Hepatocyte (in vitro differentiated cells): ENCODE data around the gene USP2. TPM values are rescaled to one million over a fixed set of nuclear protein-coding genes. Genes with fewer than 3 reads are reported as not detected.

Experiments
- DNase-seq: peaks from one replicate; pipeline ENCODE4 v3.0.0-alpha.2; 2016; ENCODE audit warnings: low spot score
- H2AFZ ChIP-seq: fragments of 200-600 bp; sonication (generic); 2 replicates; pipeline ENCODE4 v1.6.0; 2016; ENCODE audit warnings: antibody characterized with exemption, mild to moderate bottlenecking
- H3K27ac ChIP-seq: fragments of 200-600 bp; sonication (generic); 2 replicates; pipeline ENCODE4 v1.5.1; 2016; ENCODE audit warnings: mild to moderate bottlenecking
- H3K27me3 ChIP-seq: fragments of 200-600 bp; sonication (generic); 2 replicates; pipeline ENCODE4 v1.6.1; 2016
- H3K36me3 ChIP-seq: fragments of 200-600 bp; sonication (generic); replicated peaks from 2 replicates; pipeline ENCODE4 v1.5.1; 2016; ENCODE audit warnings: low read depth; ENCODE audit not compliant: insufficient read depth
- H3K4me1 ChIP-seq: fragments of 200-600 bp; sonication (generic); 2 replicates; pipeline ENCODE4 v1.5.1; 2016; ENCODE audit warnings: mild to moderate bottlenecking, moderate library complexity; ENCODE audit not compliant: insufficient read depth
- H3K4me2 ChIP-seq: fragments of 200-600 bp; sonication (generic); 2 replicates; pipeline ENCODE4 v1.6.0; 2016
- H3K4me3 ChIP-seq: fragments of 200-600 bp; sonication (generic); 2 replicates; pipeline ENCODE4 v1.5.1; 2016; ENCODE audit warnings: mild to moderate bottlenecking
- H3K79me2 ChIP-seq: fragments of 200-600 bp; sonication (generic); 2 replicates; pipeline ENCODE4 v1.6.0; 2017; ENCODE audit warnings: mild to moderate bottlenecking
- H3K9me2 ChIP-seq: fragments of 200-600 bp; sonication (generic); replicated peaks from 2 replicates; pipeline ENCODE4 v1.6.0; 2017; ENCODE audit warnings: mild to moderate bottlenecking; ENCODE audit not compliant: insufficient read depth
- H3K9me3 ChIP-seq: fragments of 200-600 bp; sonication (generic); 2 replicates; pipeline ENCODE4 v1.5.1; 2016; ENCODE audit warnings: low read depth, mild to moderate bottlenecking
- H4K20me1 ChIP-seq: fragments of 200-600 bp; sonication (generic); 2 replicates; pipeline ENCODE4 v1.6.0; 2016; ENCODE audit warnings: mild to moderate bottlenecking; ENCODE audit not compliant: insufficient read depth, poor library complexity, severe bottlenecking
- CTCF ChIP-seq: fragments of 200-600 bp; sonication (generic); IDR thresholded peaks from 2 replicates; pipeline ENCODE4 v1.5.1; 2016; ENCODE audit warnings: antibody characterized with exemption, mild to moderate bottlenecking; ENCODE audit not compliant: poor library complexity
- EZH2 ChIP-seq: fragments of 200-600 bp; sonication (generic); IDR thresholded peaks from 2 replicates; pipeline ENCODE4 v1.6.1; 2016; ENCODE audit warnings: antibody characterized with exemption, mild to moderate bottlenecking, borderline replicate concordance
- EZH2phosphoT487 ChIP-seq: fragments of 200-600 bp; sonication (generic); IDR thresholded peaks from one replicate; pipeline ENCODE4 v1.6.1; 2018; ENCODE audit warnings: antibody characterized with exemption, mild to moderate bottlenecking, low read depth, moderate library complexity; ENCODE audit not compliant: unreplicated experiment, severe bottlenecking
- WGBS: methylation state at CpG from one replicate; pipeline ENCODE4 v1.1.6; 2016; ENCODE audit warnings: low lambda C conversion rate; ENCODE audit errors: missing lambda C conversion rate; 5-methylcytosine and 5-hydroxymethylcytosine counted together
- polyA plus RNA-seq: library from polyadenylated mRNA; unstranded; fragments of >200 nt; fragmentation: Nextera tagmentation; extraction: Ambion mirVana; gene quantifications from 2 replicates; pipeline ENCODE4 v1.2.1, GENCODE V29; 2016
- total RNA-seq: library from RNA; depleted of rRNA; stranded (reverse); fragments of >200 nt; gene quantifications from 2 replicates; pipeline ENCODE4 v1.2.3, GENCODE V29; 2014

Gene USP2
- total and polyA plus RNA-seq, 2 experiments from 2014 or later, result 7.3 to 23.5 TPM

- H4K20me1 ChIP-seq, result no peaks in the 10 kb centered on the region
- H2AFZ ChIP-seq, result no peak overlapping the region
- H3K79me2 ChIP-seq, result no peaks in the 10 kb centered on the region
- DNase-seq, result no peak
- peaks cover 20% of the 10 kb centered on the region for H3K4me1 ChIP-seq
- WGBS, result 67% methylated on average over 6 of the region's 6 CpGs
- H3K4me2 ChIP-seq, result no peak overlapping the region
- no peaks in the 10 kb centered on the region for H3K9me2 ChIP-seq
- no peaks in the 10 kb centered on the region for H3K9me3 ChIP-seq
- no peaks in the 10 kb centered on the region for H3K27me3 ChIP-seq
- no peak overlapping the region for H3K27ac ChIP-seq
- no peaks in the 10 kb centered on the region for H3K36me3 ChIP-seq
- H3K4me3 ChIP-seq, result no peak overlapping the region
- no peak for TF ChIP-seq CTCF
- no peak for TF ChIP-seq EZH2
- TF ChIP-seq EZH2phosphoT487, result no peak
These were observed 3.4 kb downstream of the USP2 start for GRCh38 chr11:119377961-119378667.

- no peak overlapping the region for H3K27ac ChIP-seq
- H3K27me3 ChIP-seq, result no peaks in the 10 kb centered on the region
- no peaks in the 10 kb centered on the region for H3K36me3 ChIP-seq
- no peaks in the 10 kb centered on the region for H4K20me1 ChIP-seq
- H3K4me3 ChIP-seq, result no peak overlapping the region
- no peaks in the 10 kb centered on the region for H3K79me2 ChIP-seq
- no peak for TF ChIP-seq CTCF
- TF ChIP-seq EZH2, result no peak
- no peak for TF ChIP-seq EZH2phosphoT487
- no peak overlapping the region for H2AFZ ChIP-seq
- no peaks in the 10 kb centered on the region for H3K9me3 ChIP-seq
- H3K4me2 ChIP-seq, result no peak overlapping the region
- WGBS, result 71% methylated on average over 12 of the region's 12 CpGs
- no peaks in the 10 kb centered on the region for H3K9me2 ChIP-seq
- peaks cover 20% of the 10 kb centered on the region for H3K4me1 ChIP-seq
- no peak for DNase-seq
These were observed 4.2 kb downstream of the USP2 start for GRCh38 chr11:119377112-119377901.

DNA sequence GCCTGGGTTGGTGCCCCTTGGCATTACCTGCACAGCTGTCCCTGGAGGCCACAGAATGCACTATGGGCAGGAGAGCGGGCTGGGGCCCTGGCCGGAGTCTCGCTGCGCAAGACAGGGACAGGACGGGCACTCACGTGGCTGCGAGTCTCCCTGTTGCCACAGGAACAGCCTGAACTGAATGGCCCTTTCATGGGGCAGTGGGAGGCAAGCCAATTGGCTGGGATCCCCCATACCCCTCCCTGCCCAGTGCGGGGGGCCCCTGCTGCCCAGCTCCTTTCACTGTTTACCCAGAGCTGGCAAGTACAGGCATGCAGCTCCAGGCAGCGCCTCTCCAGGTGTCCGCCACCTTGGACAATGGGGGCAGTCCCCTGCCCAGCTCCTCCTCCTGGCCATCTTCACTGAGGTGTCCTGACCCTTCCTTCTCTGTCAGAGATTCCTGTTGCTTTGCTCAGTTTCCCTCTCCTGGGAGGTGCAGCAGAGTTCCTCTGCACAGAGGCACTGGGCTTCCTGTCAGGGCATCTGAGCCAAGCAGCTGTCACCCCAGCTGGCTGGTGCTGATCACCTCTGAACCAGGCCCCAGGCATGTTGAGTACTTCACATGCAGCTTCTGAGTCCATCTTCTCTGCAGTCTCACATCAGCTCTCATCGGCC lies 5.2 kb downstream of the USP2 start:
- WGBS, result 79% methylated on average over 11 of the region's 11 CpGs
- Histone ChIP-seq H3K27ac (no peak overlapping the region), H3K4me1 (peaks cover 14% of the 10 kb centered on the region), H3K9me3 (no peaks in the 10 kb centered on the region), H3K79me2 (no peaks in the 10 kb centered on the region), H3K4me3 (no peak overlapping the region), H3K9me2 (no peaks in the 10 kb centered on the region), H3K27me3 (no peaks in the 10 kb centered on the region), H4K20me1 (no peaks in the 10 kb centered on the region), H3K36me3 (no peaks in the 10 kb centered on the region), H3K4me2 (no peak overlapping the region), H2AFZ (no peak overlapping the region)
- no peak for DNase-seq
- no peak for TF ChIP-seq EZH2phosphoT487
- TF ChIP-seq CTCF, result no peak
- no peak for TF ChIP-seq EZH2
